Measurements from ENCODE around the gene NR5A2.

Gene NR5A2

GRCh38 chr1:200040481-200041138 lies 13.1 kb downstream of the NR5A2 start:
- H3K27me3 Mint-ChIP-seq = peaks cover 48% of the 10 kb centered on the region
- no peaks in the 10 kb centered on the region for H3K9me3 Mint-ChIP-seq (ENCODE audit: low read depth)
- H3K4me1 Mint-ChIP-seq (ENCODE audit: low read depth) = peaks cover 42% of the 10 kb centered on the region
- H3K27ac Mint-ChIP-seq = no peak overlapping the region
- peak overlapping the region; percentile 21 for H3K4me3 Mint-ChIP-seq
- H3K36me3 Mint-ChIP-seq = no peaks in the 10 kb centered on the region

GRCh38 chr1:200041337-200042118 lies 14.0 kb downstream of the NR5A2 start:
- Mint-ChIP-seq H3K9me3 (ENCODE audit: low read depth) (no peaks in the 10 kb centered on the region), H3K4me3 (no peak overlapping the region), H3K4me1 (ENCODE audit: low read depth) (peaks cover 37% of the 10 kb centered on the region), H3K27me3 (peaks cover 52% of the 10 kb centered on the region), H3K36me3 (no peaks in the 10 kb centered on the region), H3K27ac (no peak overlapping the region)

GRCh38 chr1:200042119-200042551 lies 14.6 kb downstream of the NR5A2 start:
- peak overlapping the region; percentile 44 for H3K4me3 Mint-ChIP-seq
- H3K9me3 Mint-ChIP-seq (ENCODE audit: low read depth) = no peaks in the 10 kb centered on the region
- H3K4me1 Mint-ChIP-seq (ENCODE audit: low read depth) = peaks cover 35% of the 10 kb centered on the region
- peaks cover 52% of the 10 kb centered on the region for H3K27me3 Mint-ChIP-seq
- no peaks in the 10 kb centered on the region for H3K36me3 Mint-ChIP-seq
- no peak overlapping the region for H3K27ac Mint-ChIP-seq

- peak overlapping the region; percentile 86 for H3K4me3 Mint-ChIP-seq
- H3K36me3 Mint-ChIP-seq = no peaks in the 10 kb centered on the region
- no peaks in the 10 kb centered on the region for H3K9me3 Mint-ChIP-seq (ENCODE audit: low read depth)
- H3K4me1 Mint-ChIP-seq (ENCODE audit: low read depth) = peaks cover 35% of the 10 kb centered on the region
- no peak overlapping the region for H3K27ac Mint-ChIP-seq
- peaks cover 47% of the 10 kb centered on the region for H3K27me3 Mint-ChIP-seq
These were observed 15.2 kb downstream of the NR5A2 start for GRCh38 chr1:200042552-200043335.

GRCh38 chr1:200043336-200043668 lies 15.8 kb downstream of the NR5A2 start:
- peaks cover 33% of the 10 kb centered on the region for H3K4me1 Mint-ChIP-seq (ENCODE audit: low read depth)
- peaks cover 43% of the 10 kb centered on the region for H3K27me3 Mint-ChIP-seq
- no peaks in the 10 kb centered on the region for H3K36me3 Mint-ChIP-seq
- H3K9me3 Mint-ChIP-seq (ENCODE audit: low read depth) = no peaks in the 10 kb centered on the region
- no peak overlapping the region for H3K27ac Mint-ChIP-seq
- peak overlapping the region; percentile 86 for H3K4me3 Mint-ChIP-seq

- H3K9me3 Mint-ChIP-seq (ENCODE audit: low read depth) = no peaks in the 10 kb centered on the region
- no peak overlapping the region for H3K4me3 Mint-ChIP-seq
- H3K4me1 Mint-ChIP-seq (ENCODE audit: low read depth) = peaks cover 15% of the 10 kb centered on the region
- H3K27ac Mint-ChIP-seq = no peak overlapping the region
- H3K27me3 Mint-ChIP-seq = peaks cover 34% of the 10 kb centered on the region
- H3K36me3 Mint-ChIP-seq = no peaks in the 10 kb centered on the region
These were observed 18.6 kb downstream of the NR5A2 start for GRCh38 chr1:200046115-200046514.

GRCh38 chr1:200048244-200048643 lies 20.7 kb downstream of the NR5A2 start:
- H3K4me3 Mint-ChIP-seq = no peak overlapping the region
- H3K9me3 Mint-ChIP-seq (ENCODE audit: low read depth) = no peaks in the 10 kb centered on the region
- H3K27ac Mint-ChIP-seq = no peak overlapping the region
- H3K36me3 Mint-ChIP-seq = no peaks in the 10 kb centered on the region
- peaks cover 2% of the 10 kb centered on the region for H3K4me1 Mint-ChIP-seq (ENCODE audit: low read depth)
- H3K27me3 Mint-ChIP-seq = peaks cover 22% of the 10 kb centered on the region

GRCh38 chr1:200049810-200050209 lies 22.3 kb downstream of the NR5A2 start:
- no peaks in the 10 kb centered on the region for H3K9me3 Mint-ChIP-seq (ENCODE audit: low read depth)
- H3K4me3 Mint-ChIP-seq = no peak overlapping the region
- H3K36me3 Mint-ChIP-seq = no peaks in the 10 kb centered on the region
- H3K27ac Mint-ChIP-seq = no peak overlapping the region
- no peaks in the 10 kb centered on the region for H3K4me1 Mint-ChIP-seq (ENCODE audit: low read depth)
- H3K27me3 Mint-ChIP-seq = peaks cover 17% of the 10 kb centered on the region

GRCh38 chr1:200051620-200052019 lies 24.1 kb downstream of the NR5A2 start:
- Mint-ChIP-seq H3K36me3 (no peaks in the 10 kb centered on the region), H3K27ac (no peak overlapping the region), H3K4me3 (no peak overlapping the region), H3K27me3 (peaks cover 5% of the 10 kb centered on the region), H3K9me3 (ENCODE audit: low read depth) (no peaks in the 10 kb centered on the region), H3K4me1 (ENCODE audit: low read depth) (no peaks in the 10 kb centered on the region)

GRCh38 chr1:200053091-200053490 lies 25.6 kb downstream of the NR5A2 start:
- no peaks in the 10 kb centered on the region for H3K4me1 Mint-ChIP-seq (ENCODE audit: low read depth)
- H3K27me3 Mint-ChIP-seq = peaks cover 4% of the 10 kb centered on the region
- no peak overlapping the region for H3K4me3 Mint-ChIP-seq

GRCh38 chr1:200053646-200054045 lies 26.1 kb downstream of the NR5A2 start:
- Mint-ChIP-seq H3K4me3 (no peak overlapping the region), H3K4me1 (ENCODE audit: low read depth) (no peaks in the 10 kb centered on the region), H3K27ac (no peak overlapping the region), H3K27me3 (peaks cover 2% of the 10 kb centered on the region), H3K9me3 (ENCODE audit: low read depth) (no peaks in the 10 kb centered on the region), H3K36me3 (no peaks in the 10 kb centered on the region)

More at GRCh38 chr1:200053091-200053490, 25.6 kb downstream of the NR5A2 start:
- Mint-ChIP-seq H3K27ac (no peak overlapping the region), H3K36me3 (no peaks in the 10 kb centered on the region), H3K9me3 (ENCODE audit: low read depth) (no peaks in the 10 kb centered on the region)

GRCh38 chr1:200058341-200058740 lies 30.8 kb downstream of the NR5A2 start:
- no peaks in the 10 kb centered on the region for H3K9me3 Mint-ChIP-seq (ENCODE audit: low read depth)
- H3K27ac Mint-ChIP-seq = no peak overlapping the region
- peaks cover 10% of the 10 kb centered on the region for H3K27me3 Mint-ChIP-seq
- no peaks in the 10 kb centered on the region for H3K36me3 Mint-ChIP-seq
- H3K4me3 Mint-ChIP-seq = no peak overlapping the region
- no peaks in the 10 kb centered on the region for H3K4me1 Mint-ChIP-seq (ENCODE audit: low read depth)

GRCh38 chr1:200062143-200062542 lies 34.6 kb downstream of the NR5A2 start:
- Mint-ChIP-seq H3K4me1 (ENCODE audit: low read depth) (no peaks in the 10 kb centered on the region), H3K9me3 (ENCODE audit: low read depth) (no peaks in the 10 kb centered on the region), H3K36me3 (no peaks in the 10 kb centered on the region), H3K27ac (no peak overlapping the region), H3K27me3 (peaks cover 18% of the 10 kb centered on the region), H3K4me3 (no peak overlapping the region)

GRCh38 chr1:200072636-200073285 lies 45.3 kb downstream of the NR5A2 start:
- Mint-ChIP-seq H3K9me3 (ENCODE audit: low read depth) (no peaks in the 10 kb centered on the region), H3K4me3 (no peak overlapping the region), H3K27ac (no peak overlapping the region), H3K36me3 (no peaks in the 10 kb centered on the region), H3K27me3 (peaks cover 9% of the 10 kb centered on the region), H3K4me1 (ENCODE audit: low read depth) (no peaks in the 10 kb centered on the region)

GRCh38 chr1:200073286-200073637 lies 45.8 kb downstream of the NR5A2 start:
- Mint-ChIP-seq H3K9me3 (ENCODE audit: low read depth) (no peaks in the 10 kb centered on the region), H3K27ac (no peak overlapping the region), H3K36me3 (no peaks in the 10 kb centered on the region), H3K4me3 (no peak overlapping the region), H3K27me3 (peaks cover 10% of the 10 kb centered on the region), H3K4me1 (ENCODE audit: low read depth) (no peaks in the 10 kb centered on the region)
